ENCODE data around the gene ARHGAP6.

- no peak for TF ChIP-seq GTF2E2 (tag; IDR thresholded peaks at IDR 0.05)
- no peak for TF ChIP-seq KDM5B (IDR thresholded peaks at IDR 0.05; ENCODE audit: insufficient replicate concordance, low read depth, low read length)
These were observed 316.7 kb downstream of the ARHGAP6 start for GRCh38 chrX:11349020-11349419.
